Ramos (cell line): ENCODE data around the gene ZBTB7A.
"Not testable (repeated sequence)": the region's sequence is repeated elsewhere in the genome, so short reads cannot be mapped to it uniquely, and the experiment has no call there.

Experiments
- in situ Hi-C: fragments of 300-500 bp; cut with MboI; formaldehyde crosslinking; loops from one replicate; pipeline ENCODE4 v1.14.3; 2022; ENCODE audit warnings: low sequenced_read_pairs; ENCODE audit not compliant: unreplicated experiment

The ZBTB7A gene

GRCh38 chr19:4019578-4019977 is 47.1 kb downstream of the ZBTB7A start:
- in situ Hi-C loops: no loop called here

- in situ Hi-C loops: no loop called here
Measured at GRCh38 chr19:4018775-4019504, 47.8 kb downstream of the ZBTB7A start.

GRCh38 chr19:4018140-4018613 is 48.5 kb downstream of the ZBTB7A start:
- in situ Hi-C loops: no loop called here

- in situ Hi-C loops: no loop called here
Measured at GRCh38 chr19:4016903-4017638, 49.6 kb downstream of the ZBTB7A start.

- in situ Hi-C loops: no loop called here
Measured at GRCh38 chr19:4016486-4016885, 50.2 kb downstream of the ZBTB7A start.

- in situ Hi-C loops: no loop called here
Measured at GRCh38 chr19:4015705-4016402, 50.8 kb downstream of the ZBTB7A start.

- in situ Hi-C loops: no loop called here
Measured at GRCh38 chr19:4014541-4015491, 51.9 kb downstream of the ZBTB7A start.

GRCh38 chr19:4013886-4014540 is 52.7 kb downstream of the ZBTB7A start:
- in situ Hi-C loops: no loop called here

- in situ Hi-C loops: no loop called here
Measured at GRCh38 chr19:4012975-4013634, 53.6 kb downstream of the ZBTB7A start.

GRCh38 chr19:4012092-4012974 is 54.4 kb downstream of the ZBTB7A start:
- in situ Hi-C loops: no loop called here

- in situ Hi-C loops: not testable (repeated sequence)
Measured at GRCh38 chr19:4011430-4011829, 55.3 kb downstream of the ZBTB7A start.

GRCh38 chr19:4010808-4011110 is 55.9 kb downstream of the ZBTB7A start:
- in situ Hi-C loops: no loop called here

GRCh38 chr19:4009990-4010807 is 56.5 kb downstream of the ZBTB7A start:
- in situ Hi-C loops: no loop called here

- in situ Hi-C loops: no loop called here
Measured at GRCh38 chr19:4007836-4008539, 58.7 kb downstream of the ZBTB7A start.

GRCh38 chr19:4007021-4007835 is 59.5 kb downstream of the ZBTB7A start, which contains the start of gene PIAS4:
Gene PIAS4 (plus strand): TSS chr19:4007736. CDS start chr19:4007761, 25 bp downstream.
- in situ Hi-C loops: no loop called here

GRCh38 chr19:4005436-4005835 is 61.3 kb downstream of the ZBTB7A start:
- in situ Hi-C loops: not testable (repeated sequence)
